Measurements from ENCODE around the gene CAST. TPM values are rescaled to one million over a fixed set of nuclear protein-coding genes. Genes with fewer than 3 reads are reported as not detected.

CAST gene
- total RNA-seq, 2 donors from 2014 or later = 33.5 to 36.2 TPM

- H3K36me3 Mint-ChIP-seq (ENCODE audit: low read depth) = peaks cover 2% of the 10 kb centered on the region
- H3K4me3 Mint-ChIP-seq = no peak overlapping the region
- no peak for DNase-seq
- H3K27ac Mint-ChIP-seq = no peak overlapping the region
- no peaks in the 10 kb centered on the region for H3K27me3 Mint-ChIP-seq (ENCODE audit: insufficient read depth)
- no peaks in the 10 kb centered on the region for H3K9me3 ChIP-seq (ENCODE audit: control insufficient read depth, low read length)
- H3K36me3 ChIP-seq (ENCODE audit: control insufficient read depth, insufficient read depth, low read length) = no peaks in the 10 kb centered on the region
- H3K4me3 ChIP-seq (ENCODE audit: low read length) = no peak overlapping the region
- TF ChIP-seq CTCF (conservative IDR thresholded peaks at IDR 0.05) = peak; percentile 54
- peaks cover 17% of the 10 kb centered on the region for H3K4me1 Mint-ChIP-seq
- no peak overlapping the region for H3K9ac ChIP-seq (ENCODE audit: extremely low read depth, low read length, poor library complexity, severe bottlenecking)
- H3K4me1 ChIP-seq (ENCODE audit: control insufficient read depth, insufficient read depth, low read length) = peaks cover 4% of the 10 kb centered on the region
- no peak overlapping the region for H3K27ac ChIP-seq (ENCODE audit: low read depth, low read length)
- H3K27me3 ChIP-seq (ENCODE audit: control insufficient read depth, insufficient read depth, low read length, poor library complexity, severe bottlenecking) = no peaks in the 10 kb centered on the region
- H3K9me3 Mint-ChIP-seq = no peaks in the 10 kb centered on the region
Measured at GRCh38 chr5:96729156-96729555, 67.0 kb downstream of the CAST start.

- H3K27ac Mint-ChIP-seq = no peak overlapping the region
- no peak overlapping the region for H3K4me3 ChIP-seq (ENCODE audit: low read length)
- no peak overlapping the region for H3K27ac ChIP-seq (ENCODE audit: low read depth, low read length)
- no peak for TF ChIP-seq CTCF (conservative IDR thresholded peaks at IDR 0.05)
- no peaks in the 10 kb centered on the region for H3K27me3 Mint-ChIP-seq (ENCODE audit: insufficient read depth)
- WGBS, 2 experiments (ENCODE audit: insufficient coverage in 1 of 2, insufficient read length in 1 of 2) = 93 to 96% methylated on average over 5 to 6 of the region's 6 CpGs
- H3K9me3 ChIP-seq (ENCODE audit: control insufficient read depth, low read length) = no peaks in the 10 kb centered on the region
- H3K4me1 ChIP-seq (ENCODE audit: control insufficient read depth, insufficient read depth, low read length) = peaks cover 4% of the 10 kb centered on the region
- H3K36me3 Mint-ChIP-seq (ENCODE audit: low read depth) = peaks cover 2% of the 10 kb centered on the region
- no peaks in the 10 kb centered on the region for H3K36me3 ChIP-seq (ENCODE audit: control insufficient read depth, insufficient read depth, low read length)
- DNase-seq = no peak
- no peaks in the 10 kb centered on the region for H3K27me3 ChIP-seq (ENCODE audit: control insufficient read depth, insufficient read depth, low read length, poor library complexity, severe bottlenecking)
- H3K4me3 Mint-ChIP-seq = no peak overlapping the region
- no peak overlapping the region for H3K9ac ChIP-seq (ENCODE audit: extremely low read depth, low read length, poor library complexity, severe bottlenecking)
- peaks cover 21% of the 10 kb centered on the region for H3K4me1 Mint-ChIP-seq
- H3K9me3 Mint-ChIP-seq = no peaks in the 10 kb centered on the region
Measured at GRCh38 chr5:96730586-96730985, 68.4 kb downstream of the CAST start.

DNA sequence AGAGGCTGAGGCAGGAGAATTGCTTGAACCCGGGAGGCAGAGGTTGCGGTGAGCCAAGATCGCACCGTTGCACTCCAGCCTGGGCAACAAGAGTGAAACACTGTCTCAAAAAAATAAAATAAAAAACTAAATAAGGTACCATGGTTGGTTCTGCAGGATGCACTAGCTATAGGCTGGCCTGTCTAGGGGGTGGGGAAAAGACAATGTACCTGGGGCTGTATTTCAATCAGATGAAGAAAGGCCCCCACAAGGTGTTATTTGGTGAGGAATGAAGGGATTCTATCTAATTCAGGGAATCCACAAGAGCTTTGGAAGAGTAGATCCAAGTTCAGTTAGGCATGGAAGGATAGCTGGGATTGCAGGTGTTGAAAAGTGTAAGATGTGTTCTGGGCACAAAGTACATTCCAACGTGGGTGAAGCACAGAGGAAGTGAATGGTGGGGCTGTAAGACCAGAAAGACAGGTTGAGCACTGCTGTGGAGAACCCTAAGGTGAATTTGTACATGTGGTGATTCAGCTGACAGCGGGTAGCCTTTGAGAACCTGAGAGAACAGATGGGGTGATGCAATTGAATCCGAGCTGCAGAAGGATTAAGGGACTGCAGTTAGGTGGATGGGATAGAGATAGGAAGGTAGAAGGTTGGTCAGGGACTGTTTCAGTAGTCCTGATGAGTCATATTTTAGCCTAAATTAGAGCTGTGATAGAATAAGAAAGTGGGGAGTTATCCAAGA, 71.8 kb downstream of the CAST start:
- peak; percentile 64 for DNase-seq
- no peak overlapping the region for H3K4me3 Mint-ChIP-seq
- no peaks in the 10 kb centered on the region for H3K9me3 Mint-ChIP-seq
- H3K27me3 ChIP-seq (ENCODE audit: control insufficient read depth, insufficient read depth, low read length, poor library complexity, severe bottlenecking) = no peaks in the 10 kb centered on the region
- H3K4me3 ChIP-seq (ENCODE audit: low read length) = no peak overlapping the region
- H3K4me1 Mint-ChIP-seq = peaks cover 12% of the 10 kb centered on the region
- TF ChIP-seq CTCF (conservative IDR thresholded peaks at IDR 0.05) = no peak
- H3K9ac ChIP-seq (ENCODE audit: extremely low read depth, low read length, poor library complexity, severe bottlenecking) = no peak overlapping the region
- H3K27ac Mint-ChIP-seq = peak overlapping the region; percentile 5
- H3K27me3 Mint-ChIP-seq (ENCODE audit: insufficient read depth) = no peaks in the 10 kb centered on the region
- peaks cover 8% of the 10 kb centered on the region for H3K36me3 Mint-ChIP-seq (ENCODE audit: low read depth)
- no peak overlapping the region for H3K27ac ChIP-seq (ENCODE audit: low read depth, low read length)
- no peaks in the 10 kb centered on the region for H3K4me1 ChIP-seq (ENCODE audit: control insufficient read depth, insufficient read depth, low read length)
- 82 to 84% methylated on average over 7 of the region's 7 CpGs for WGBS, 2 experiments (ENCODE audit: insufficient coverage in 1 of 2, insufficient read length in 1 of 2)
- H3K36me3 ChIP-seq (ENCODE audit: control insufficient read depth, insufficient read depth, low read length) = no peaks in the 10 kb centered on the region
- no peaks in the 10 kb centered on the region for H3K9me3 ChIP-seq (ENCODE audit: control insufficient read depth, low read length)
